Measurements from ENCODE around the gene PHF1.
"Not testable (repeated sequence)": the region's sequence is repeated elsewhere in the genome, so short reads cannot be mapped to it uniquely, and the experiment has no call there.

- not testable (repeated sequence) for TF ChIP-seq CTCF, POLR2A (IDR thresholded peaks at IDR 0.05)
Observed at GRCh38 chr6:33365206-33365971, 45.4 kb upstream of the PHF1 start.

Data from esophagus squamous epithelium (tissue), 4 donors.